ENCODE data around the gene KLF16. TPM values are rescaled to one million over a fixed set of nuclear protein-coding genes. Genes with fewer than 3 reads are reported as not detected.
A peak's percentile ranks its signal among the peaks of the same experiment; 100 is the strongest.

The KLF16 gene
- total and polyA plus RNA-seq, 9 of the 15 experiments (the other 6 are each of a cell fraction or from before 2014, with no cell fraction given): 0.04 to 60.4 (median 6.8) TPM

- TF ChIP-seq MAFG (tag; conservative IDR thresholded peaks at IDR 0.05) (no peak), XRCC5 (IDR thresholded peaks at IDR 0.05; ENCODE audit: low read depth, low read length) (peak; percentile 96), ID3 (CRISPR knock-in tag; IDR thresholded peaks at IDR 0.05) (no peak), ID3 (tag; IDR thresholded peaks at IDR 0.05) (peak; percentile 2; the same call in 1 of the 2 replicates), ZBTB7A (IDR thresholded peaks at IDR 0.05; ENCODE audit: borderline replicate concordance, control insufficient read depth, low read depth, low read length) (peak; percentile 91), ZC3H11A (IDR thresholded peaks at IDR 0.05; ENCODE audit: low read depth, low read length) (no peak), POLR2G (IDR thresholded peaks at IDR 0.05; ENCODE audit: low read depth, low read length) (peak; percentile 65), IRF1 (CRISPR knock-in tag; IDR thresholded peaks at IDR 0.05; ENCODE audit: borderline replicate concordance) (no peak), RBBP5 (IDR thresholded peaks at IDR 0.05; ENCODE audit: borderline replicate concordance, insufficient read depth, low read length, poor library complexity, severe bottlenecking) (peak; percentile 9), CCNT2 (IDR thresholded peaks at IDR 0.05; ENCODE audit: borderline replicate concordance, extremely low read depth, insufficient read length, low read depth, low read length) (peak; percentile 28), MECOM (CRISPR knock-in tag; IDR thresholded peaks at IDR 0.05) (peak; percentile 61), NONO (IDR thresholded peaks at IDR 0.05; ENCODE audit: low read depth in 2 of 2, low read length in 1 of 2) (peak in 1 of 2 experiments; percentile 61; a peak in 1 of 4 replicates), ZKSCAN1 (IDR thresholded peaks at IDR 0.05; ENCODE audit: low read depth, low read length) (0 out of 2 replicates have a peak, but pooled peaks have one; percentile 22), SIN3B (IDR thresholded peaks at IDR 0.05; ENCODE audit: low read depth) (peak; percentile 38; the same call in 1 of the 2 replicates), POU5F1 (IDR thresholded peaks at IDR 0.05; ENCODE audit: borderline replicate concordance, low read depth, low read length, partially characterized antibody) (no peak), RBFOX2 (IDR thresholded peaks at IDR 0.05; ENCODE audit: low read depth, low read length) (peak; percentile 43; the same call in 1 of the 2 replicates), RBM22 (IDR thresholded peaks at IDR 0.05; ENCODE audit: low read depth, low read length, poor library complexity, severe bottlenecking) (peak; percentile 22)
These were observed 25.7 kb downstream of the KLF16 start (continued) for GRCh38 chr19:1837625-1838105.
